ENCODE results near the gene MTSS2.
A peak's percentile ranks its signal among the peaks of the same experiment; 100 is the strongest.

The MTSS2 gene

GRCh38 chr16:70715055-70715858 lies 29.4 kb upstream of the MTSS2 start:
- H3K27ac ChIP-seq, result peak overlapping the region; percentile 80
- peak; percentile 97 for DNase-seq (ENCODE audit: low read depth, low spot score)

DNA sequence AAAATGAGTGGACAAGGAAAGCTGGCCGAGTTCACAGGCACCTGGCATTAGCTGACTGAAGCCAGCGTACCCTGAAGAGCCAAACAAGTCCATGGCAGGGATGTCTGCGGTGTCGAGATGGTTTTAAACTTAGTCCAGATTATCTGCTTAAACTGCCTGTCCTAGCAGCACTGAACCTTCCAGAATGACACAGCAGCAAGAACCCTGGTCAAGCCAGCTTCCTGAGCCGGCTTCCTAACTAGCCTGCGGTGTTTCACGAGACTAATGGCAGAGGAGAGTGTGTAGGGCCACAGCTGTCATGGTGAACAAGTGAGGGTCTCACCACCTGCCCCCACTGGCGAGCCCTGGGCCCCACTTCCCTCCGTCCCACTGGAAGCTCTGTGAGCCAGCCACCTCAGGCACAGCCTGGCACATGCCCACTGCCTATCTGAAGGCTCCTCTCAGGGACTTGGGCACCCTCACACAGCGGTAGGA lies 28.8 kb upstream of the MTSS2 start:
- peak overlapping the region; percentile 80 for H3K27ac ChIP-seq
- DNase-seq (ENCODE audit: low read depth, low spot score), result no peak

GRCh38 chr16:70713824-70714223 lies 28.0 kb upstream of the MTSS2 start:
- no peak for DNase-seq (ENCODE audit: low read depth, low spot score)
- H3K27ac ChIP-seq, result no peak overlapping the region

DNA sequence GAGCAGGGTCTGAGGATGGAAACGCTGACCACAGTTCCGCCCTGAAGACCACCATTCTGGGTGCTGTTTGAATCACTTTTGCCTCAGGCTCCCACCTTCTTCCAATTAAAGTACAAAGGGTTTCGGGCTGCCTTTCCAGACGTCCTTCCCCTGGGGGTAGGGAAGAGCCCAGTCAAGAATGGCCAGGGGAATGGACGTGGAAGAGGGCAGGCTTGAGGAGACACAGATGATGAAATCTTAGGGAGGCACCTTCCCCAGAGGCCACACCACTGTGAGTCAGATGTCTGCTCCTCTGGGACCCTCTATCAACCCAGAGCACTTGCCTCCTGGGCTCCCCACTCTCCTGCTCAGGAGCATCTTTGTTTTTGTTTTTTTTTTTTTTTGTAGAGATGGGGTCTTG lies 27.5 kb upstream of the MTSS2 start:
- DNase-seq (ENCODE audit: low read depth, low spot score), result no peak
- H3K27ac ChIP-seq, result no peak overlapping the region

DNA sequence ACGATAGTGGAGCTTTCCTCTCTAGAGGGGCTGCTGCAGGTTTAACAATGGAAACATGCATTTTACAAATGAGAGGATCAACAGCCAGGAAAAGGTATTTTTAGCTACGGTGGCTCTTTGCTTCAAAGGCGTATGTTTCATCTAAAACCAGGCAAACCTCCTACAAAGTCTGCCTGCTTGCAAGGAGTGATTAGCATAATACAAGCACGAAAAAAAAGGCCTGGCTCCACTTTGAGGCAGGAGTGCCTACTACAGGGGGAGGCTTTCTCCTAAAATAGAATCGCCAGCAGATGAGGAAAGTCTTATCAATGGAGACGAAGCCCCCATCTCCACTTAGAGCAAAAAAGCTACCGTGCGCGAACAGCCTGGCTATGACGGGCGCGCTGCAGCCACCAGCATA lies 27.1 kb upstream of the MTSS2 start:
- no peak for DNase-seq (ENCODE audit: low read depth, low spot score)
- H3K27ac ChIP-seq, result no peak overlapping the region

DNA sequence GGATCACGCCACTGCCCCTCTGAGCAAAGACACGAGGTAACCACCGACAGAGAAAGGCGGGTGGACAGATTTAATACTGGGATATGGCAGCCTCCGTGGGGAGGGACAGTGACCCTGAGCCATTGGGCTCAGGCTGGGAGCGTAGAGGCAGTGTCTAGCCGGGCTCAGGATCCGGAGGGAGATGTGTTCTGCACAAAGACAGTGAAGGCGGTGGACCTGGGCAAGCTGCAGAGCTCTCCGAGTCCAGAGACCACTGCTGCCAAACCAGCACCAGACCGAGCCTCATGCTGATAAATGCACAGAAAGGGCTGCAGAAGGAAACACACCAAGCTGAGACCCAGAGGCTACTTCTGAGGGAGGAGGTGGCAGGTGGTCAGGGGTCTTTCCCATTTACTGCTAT lies 26.5 kb upstream of the MTSS2 start:
- no peak overlapping the region for H3K27ac ChIP-seq
- DNase-seq (ENCODE audit: low read depth, low spot score), result no peak

- no peak overlapping the region for H3K27ac ChIP-seq
- DNase-seq (ENCODE audit: low read depth, low spot score), result no peak
Observed at GRCh38 chr16:70711211-70712031, 25.6 kb upstream of the MTSS2 start.

- no peak for DNase-seq (ENCODE audit: low read depth, low spot score)
Observed at GRCh38 chr16:70710422-70711210, 24.8 kb upstream of the MTSS2 start.

GRCh38 chr16:70709942-70710341 lies 24.1 kb upstream of the MTSS2 start:
- DNase-seq (ENCODE audit: low read depth, low spot score), result no peak
- H3K27ac ChIP-seq, result no peak overlapping the region

More at GRCh38 chr16:70710422-70711210, 24.8 kb upstream of the MTSS2 start:
- no peak overlapping the region for H3K27ac ChIP-seq

DNA sequence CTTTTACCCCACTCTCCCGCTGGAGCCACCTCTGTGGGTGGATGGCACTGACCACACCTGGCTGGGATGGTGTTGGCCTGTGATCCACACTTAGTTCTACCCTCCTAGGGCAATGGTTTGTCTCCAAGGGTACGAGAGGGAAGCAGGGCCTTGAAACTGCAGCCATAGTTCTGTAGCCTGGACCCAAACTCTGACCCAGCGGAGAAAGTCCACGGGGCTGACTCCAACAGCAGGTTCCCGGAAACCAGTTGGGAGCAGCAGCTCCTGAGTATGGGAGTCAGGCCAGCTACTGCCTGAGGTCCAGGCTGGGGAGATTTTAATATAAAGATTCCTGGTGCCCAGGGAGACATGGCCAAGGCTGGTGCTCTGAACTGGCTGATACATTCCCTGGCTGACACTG lies 23.6 kb upstream of the MTSS2 start:
- H3K27ac ChIP-seq, result no peak overlapping the region
- no peak for DNase-seq (ENCODE audit: low read depth, low spot score)

DNA sequence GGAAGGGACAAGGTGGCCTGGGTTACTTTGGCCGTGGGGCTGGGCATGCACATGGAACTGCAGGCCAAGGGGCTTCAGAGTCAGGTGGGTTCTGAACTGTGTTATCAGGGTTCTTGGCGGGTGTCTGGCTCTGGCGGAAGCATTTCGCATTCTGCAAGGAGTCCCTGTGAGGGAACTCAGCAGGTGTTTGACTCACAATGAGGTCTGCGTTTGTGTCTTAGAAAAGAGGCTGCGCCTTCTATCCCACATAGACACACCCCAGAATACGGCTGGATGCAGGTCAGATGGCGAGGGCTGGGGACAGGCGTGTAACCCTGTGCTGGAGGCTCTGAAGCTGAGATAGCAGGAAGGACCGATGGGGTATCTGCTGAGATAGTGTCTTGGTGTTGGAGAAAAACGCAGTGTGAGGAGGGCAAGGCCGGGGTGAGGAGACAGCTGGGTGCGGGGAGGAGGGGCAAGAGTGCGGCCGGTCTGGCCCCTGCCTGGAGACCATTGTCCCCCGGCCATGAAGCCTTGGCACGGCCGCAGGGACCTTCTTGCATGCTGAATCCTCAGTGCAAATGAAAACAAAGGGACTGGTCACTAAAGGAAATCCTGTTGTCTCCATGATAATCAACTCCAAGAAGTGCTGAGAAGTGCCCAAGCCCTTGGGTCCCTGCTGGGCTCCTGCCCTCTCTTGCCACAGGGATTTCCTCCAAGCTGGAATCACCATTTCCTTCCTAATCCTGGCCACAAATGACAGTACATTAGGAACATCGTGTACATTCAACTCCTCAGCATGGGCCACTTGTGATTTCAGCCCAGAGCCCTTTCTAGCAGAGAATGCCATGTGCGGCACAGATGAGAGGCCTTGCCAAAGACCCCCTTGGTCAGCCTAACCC lies 22.8 kb upstream of the MTSS2 start:
- no peak overlapping the region for H3K27ac ChIP-seq

GRCh38 chr16:70706948-70707465 lies 21.2 kb upstream of the MTSS2 start:
- peak overlapping the region; percentile 59 for H3K27ac ChIP-seq
- DNase-seq (ENCODE audit: low read depth, low spot score), result no peak

More for the DNA sequence above, 22.8 kb upstream of the MTSS2 start:
- no peak for DNase-seq (ENCODE audit: low read depth, low spot score)

DNA sequence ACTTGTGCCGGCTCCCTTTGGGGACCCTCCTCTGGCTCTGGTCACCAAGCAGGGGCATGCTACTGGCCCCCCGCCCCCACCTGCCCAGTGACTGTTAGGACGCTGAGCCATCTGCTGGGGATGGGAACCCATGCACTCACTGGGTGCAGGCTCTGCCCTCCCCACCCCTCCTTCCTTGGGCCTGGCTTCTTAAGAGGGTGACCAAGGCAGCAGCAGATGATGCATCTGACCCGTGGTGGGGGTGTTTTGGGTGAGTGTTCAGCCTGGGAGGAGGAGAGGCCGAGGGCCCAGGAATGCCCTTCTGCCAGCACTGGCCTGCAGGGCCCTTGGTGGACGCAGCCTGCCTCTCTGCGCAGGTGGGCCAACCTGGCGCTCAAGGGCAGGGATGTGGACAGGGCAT lies 19.2 kb upstream of the MTSS2 start:
- no peak for DNase-seq (ENCODE audit: low read depth, low spot score)
- no peak overlapping the region for H3K27ac ChIP-seq

GRCh38 chr16:70704586-70704985 lies 18.7 kb upstream of the MTSS2 start:
- no peak overlapping the region for H3K27ac ChIP-seq
- no peak for DNase-seq (ENCODE audit: low read depth, low spot score)

- no peak for DNase-seq (ENCODE audit: low read depth, low spot score)
- no peak overlapping the region for H3K27ac ChIP-seq
Observed at GRCh38 chr16:70703835-70704381, 18.1 kb upstream of the MTSS2 start.

DNA sequence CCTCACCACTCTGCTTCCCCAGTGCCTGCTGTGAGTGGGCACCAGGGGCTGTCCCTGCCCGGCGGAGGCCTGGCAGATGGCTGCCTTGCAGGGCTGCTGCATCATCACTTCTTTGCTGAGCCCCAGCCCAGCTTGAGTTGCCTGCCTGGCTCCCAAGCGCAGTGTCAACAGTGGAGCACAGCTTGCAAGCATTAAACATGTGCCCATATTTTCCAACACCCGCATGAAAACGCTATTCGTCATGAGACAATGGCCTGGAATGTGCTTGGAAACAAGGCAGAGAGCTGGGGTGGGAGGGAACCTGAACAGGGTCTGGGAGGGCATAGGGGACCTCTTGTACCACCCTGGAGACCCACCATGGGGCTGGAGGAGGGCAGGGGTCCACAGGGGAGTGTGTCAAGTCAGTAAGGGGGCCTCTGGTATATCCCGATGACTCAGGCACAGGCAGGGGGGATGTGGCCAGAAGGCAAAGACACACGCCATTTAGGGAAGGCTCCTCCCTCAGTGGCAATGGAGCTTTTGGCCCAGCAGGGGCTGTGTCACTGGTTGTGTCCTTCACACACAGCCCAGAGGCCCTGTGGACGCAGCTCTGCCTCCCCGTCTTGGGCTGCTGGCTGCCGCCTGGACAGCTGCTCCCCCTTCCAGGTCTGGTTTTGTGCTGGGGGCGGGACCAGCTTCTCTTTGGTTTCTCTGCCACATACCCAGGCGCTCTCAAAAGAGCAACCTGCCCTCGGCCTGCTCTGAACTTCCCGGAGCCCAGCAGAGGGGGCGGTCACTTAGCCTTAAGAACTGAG lies 17.4 kb upstream of the MTSS2 start:
- DNase-seq (ENCODE audit: low read depth, low spot score), result no peak
- peak overlapping the region; percentile 78 for H3K27ac ChIP-seq

DNA sequence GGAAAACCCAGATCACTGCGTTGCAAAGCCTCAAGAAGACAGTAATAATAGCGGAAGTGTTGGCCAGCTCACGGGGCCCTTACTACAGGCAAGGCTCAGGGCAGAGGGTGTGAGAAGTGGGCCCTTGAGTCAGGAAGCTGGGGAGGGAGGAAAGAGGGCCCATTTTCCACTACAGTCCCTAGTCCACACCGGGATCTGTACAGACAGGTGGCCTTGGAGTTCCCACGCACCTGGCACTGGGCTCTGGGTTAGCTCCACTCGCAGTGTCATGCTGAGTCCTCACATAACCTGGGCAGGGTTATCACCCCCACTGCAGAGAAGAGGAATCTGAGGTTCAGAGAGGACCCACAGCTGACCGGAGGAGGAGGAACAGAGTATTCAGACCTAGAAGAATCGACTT lies 16.8 kb upstream of the MTSS2 start:
- peak overlapping the region; percentile 78 for H3K27ac ChIP-seq

DNA sequence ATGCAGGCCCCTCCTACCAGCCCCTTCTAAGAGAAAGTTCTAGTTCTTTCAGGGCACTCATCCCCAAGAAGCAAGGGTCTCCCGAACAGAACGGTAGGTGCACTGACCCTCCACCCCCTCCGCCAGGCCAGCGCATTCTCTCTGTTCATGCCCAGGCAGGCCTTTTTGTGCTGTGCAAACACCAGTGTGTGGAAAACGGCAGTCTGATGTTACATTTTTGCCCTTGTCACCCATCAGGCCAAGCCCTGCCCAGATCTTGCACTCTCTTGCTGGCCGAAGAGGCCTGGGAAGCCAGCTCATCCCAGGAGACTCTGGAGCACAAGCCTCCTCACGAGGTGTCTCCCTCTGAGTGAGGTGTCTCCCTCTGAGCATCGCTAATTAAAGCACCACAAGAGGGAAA lies 16.1 kb upstream of the MTSS2 start:
- H3K27ac ChIP-seq, result peak overlapping the region; percentile 78
- no peak for DNase-seq (ENCODE audit: low read depth, low spot score)

More for the DNA sequence above, 16.8 kb upstream of the MTSS2 start:
- DNase-seq (ENCODE audit: low read depth, low spot score), result no peak
